HL-60 (cell line): ENCODE measurements around the gene RPS23.

Experiments used
- DNase-seq, 2 experiments: peaks; one replicate each; pipeline ENCODE4 v3.0.0-alpha.2; 2010 to 2020; ENCODE audit warnings: low read depth in 1 of 2, low spot score in 1 of 2
- H3K27ac ChIP-seq: fragments of 250-450 bp; sonication (Bioruptor Pico); replicated peaks from 2 replicates; pipeline ENCODE4 v1.5.1; 2020; ENCODE audit warnings: mild to moderate bottlenecking, moderate library complexity
- H3K27me3 ChIP-seq: fragments of 250-450 bp; sonication (Bioruptor Pico); 2 replicates; pipeline ENCODE4 v1.5.1; 2021; ENCODE audit warnings: mild to moderate bottlenecking, moderate library complexity; ENCODE audit not compliant: insufficient read depth, poor library complexity, severe bottlenecking
- H3K4me3 ChIP-seq: replicated peaks from 2 replicates; pipeline ENCODE4 v1.5.1; 2011; ENCODE audit warnings: mild to moderate bottlenecking, control low read depth, low read length; ENCODE audit not compliant: insufficient read depth
- CTCF ChIP-seq: IDR thresholded peaks from one replicate; pipeline ENCODE4 v1.5.1; 2011; ENCODE audit warnings: low read length, control low read depth, inconsistent platforms; ENCODE audit not compliant: insufficient read depth
- GABPA ChIP-seq: IDR thresholded peaks from 2 replicates; pipeline ENCODE4 v1.6.1; 2012; ENCODE audit warnings: low read depth
- POLR2AphosphoS5 ChIP-seq: IDR thresholded peaks from 2 replicates; pipeline ENCODE4 v1.6.1; 2012; ENCODE audit warnings: low read depth
- REST ChIP-seq: IDR thresholded peaks from 2 replicates; pipeline ENCODE4 v1.6.1; 2012; ENCODE audit warnings: low read depth; ENCODE audit not compliant: insufficient replicate concordance
- SPI1 ChIP-seq: IDR thresholded peaks from 2 replicates; pipeline ENCODE4 v1.6.1; 2012; ENCODE audit warnings: low read depth, mild to moderate bottlenecking, borderline replicate concordance

Gene RPS23

GRCh38 chr5:82252744-82253143 is 25.4 kb downstream of the RPS23 start:
- no peak for DNase-seq
- Histone ChIP-seq H3K4me3 (no peak overlapping the region), H3K27me3 (no peaks in the 10 kb centered on the region), H3K27ac (no peak overlapping the region)
- TF ChIP-seq POLR2AphosphoS5 (no peak), CTCF (no peak), SPI1 (no peak), REST (no peak), GABPA (no peak)

- no peaks in the 10 kb centered on the region for H3K27me3 ChIP-seq
- no peak for TF ChIP-seq POLR2AphosphoS5
- no peak for TF ChIP-seq SPI1
- no peak for TF ChIP-seq CTCF
- TF ChIP-seq GABPA = no peak
- no peak for TF ChIP-seq REST
- no peak overlapping the region for H3K4me3 ChIP-seq
- no peak overlapping the region for H3K27ac ChIP-seq
- DNase-seq = no peak
Observed at GRCh38 chr5:82246960-82247574, 31.1 kb downstream of the RPS23 start.

- Histone ChIP-seq H3K27ac (no peak overlapping the region), H3K27me3 (no peaks in the 10 kb centered on the region), H3K4me3 (no peak overlapping the region)
- DNase-seq = no peak
- TF ChIP-seq POLR2AphosphoS5 (no peak), GABPA (no peak), SPI1 (no peak), REST (no peak), CTCF (no peak)
Observed at GRCh38 chr5:82244854-82245635, 33.1 kb downstream of the RPS23 start.
